ENCODE measurements around the gene TAF10.

Gene TAF10

GRCh38 chr11:6650980-6651379, 39.0 kb upstream of the TAF10 start:
- H3K4me3 ChIP-seq (replicated peaks in 1 of 2; ENCODE audit: low read depth in 2 of 2, low read length in 2 of 2), result no peak overlapping the region
- no peak for TF ChIP-seq CTCF (IDR thresholded peaks at IDR 0.05; ENCODE audit: low read depth, low read length)
- DNase-seq (ENCODE audit: low read depth in 2 of 2), result peak in 1 of 2 donors; percentile 51

GRCh38 chr11:6650104-6650503, 38.1 kb upstream of the TAF10 start:
- DNase-seq (ENCODE audit: low read depth in 2 of 2), result no peak
- no peak for TF ChIP-seq CTCF (IDR thresholded peaks at IDR 0.05; ENCODE audit: low read depth, low read length)
- H3K4me3 ChIP-seq (replicated peaks in 1 of 2; ENCODE audit: low read depth in 2 of 2, low read length in 2 of 2), result no peak overlapping the region

DNA sequence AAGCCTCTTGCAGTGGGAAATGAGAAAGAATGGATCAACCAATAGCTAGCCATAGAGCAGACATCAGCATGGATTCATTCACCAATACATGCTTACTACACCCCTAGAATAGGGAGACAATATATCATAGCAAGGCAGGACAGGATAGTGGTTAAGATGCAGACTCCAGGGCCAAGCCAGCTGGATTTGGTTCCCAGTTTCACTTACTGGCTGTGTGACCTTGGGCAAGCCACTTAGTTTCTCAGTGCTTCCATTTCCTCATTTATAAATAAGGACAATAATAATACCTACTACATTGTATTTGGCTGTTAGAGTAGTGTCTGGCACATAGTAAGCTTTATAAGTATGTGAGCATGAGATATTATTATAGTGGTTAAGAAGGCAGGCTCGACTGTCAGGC, 36.5 kb upstream of the TAF10 start:
- no peak for DNase-seq (ENCODE audit: low read depth in 2 of 2)
- TF ChIP-seq CTCF (IDR thresholded peaks at IDR 0.05; ENCODE audit: low read depth, low read length), result no peak
- no peak overlapping the region for H3K4me3 ChIP-seq (replicated peaks in 1 of 2; ENCODE audit: low read depth in 2 of 2, low read length in 2 of 2)

GRCh38 chr11:6647836-6648235, 35.8 kb upstream of the TAF10 start:
- TF ChIP-seq CTCF (IDR thresholded peaks at IDR 0.05; ENCODE audit: low read depth, low read length), result no peak
- no peak for DNase-seq (ENCODE audit: low read depth in 2 of 2)
- no peak overlapping the region for H3K4me3 ChIP-seq (replicated peaks in 1 of 2; ENCODE audit: low read depth in 2 of 2, low read length in 2 of 2)

DNA sequence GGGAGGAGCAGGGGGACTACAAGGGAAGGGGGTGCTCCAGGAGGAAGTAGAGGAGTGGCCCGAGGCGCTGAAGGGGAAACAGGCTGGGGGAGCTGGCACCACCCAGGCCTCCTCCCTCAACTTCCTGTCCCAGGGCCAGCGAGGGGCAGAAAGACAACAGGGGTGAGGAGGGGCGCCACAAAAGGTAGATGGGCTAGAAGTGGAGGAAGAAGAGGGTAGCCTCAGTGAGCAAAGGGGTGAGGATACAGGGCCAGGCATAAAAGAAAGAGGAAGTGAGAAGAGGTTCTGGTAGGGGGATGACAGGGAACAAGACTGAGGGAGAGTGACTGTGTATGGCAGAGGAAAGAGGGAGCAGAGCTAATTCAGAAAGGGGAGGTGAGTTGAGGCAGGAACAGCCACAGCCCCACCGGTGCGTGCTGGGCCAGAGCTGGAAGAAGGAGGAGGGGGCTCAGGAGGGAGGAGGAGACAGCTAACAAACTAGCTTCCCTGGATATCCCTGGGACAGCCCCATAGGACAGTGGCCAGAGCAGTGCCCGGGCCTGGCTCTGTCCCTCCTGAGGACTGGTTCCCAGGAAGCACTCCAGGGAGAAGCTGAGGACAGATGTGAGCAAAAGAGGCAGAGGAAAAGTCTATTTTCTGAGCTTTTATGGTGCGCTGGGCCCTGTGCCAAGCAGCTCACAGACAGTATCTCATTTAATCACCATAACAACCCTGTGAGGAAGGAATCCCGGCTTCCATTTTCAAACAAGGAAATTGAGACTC, 35.1 kb upstream of the TAF10 start:
- TF ChIP-seq CTCF (IDR thresholded peaks at IDR 0.05; ENCODE audit: low read depth, low read length), result no peak
- no peak overlapping the region for H3K4me3 ChIP-seq (replicated peaks in 1 of 2; ENCODE audit: low read depth in 2 of 2, low read length in 2 of 2)
- peak; percentile 48 to 52 for DNase-seq (ENCODE audit: low read depth in 2 of 2)

- no peak for TF ChIP-seq CTCF (IDR thresholded peaks at IDR 0.05; ENCODE audit: low read depth, low read length)
- DNase-seq (ENCODE audit: low read depth in 2 of 2), result peak; percentile 54
- H3K4me3 ChIP-seq (replicated peaks in 1 of 2; ENCODE audit: low read depth in 2 of 2, low read length in 2 of 2), result no peak overlapping the region
Measured at GRCh38 chr11:6646576-6646917, 34.5 kb upstream of the TAF10 start.

DNA sequence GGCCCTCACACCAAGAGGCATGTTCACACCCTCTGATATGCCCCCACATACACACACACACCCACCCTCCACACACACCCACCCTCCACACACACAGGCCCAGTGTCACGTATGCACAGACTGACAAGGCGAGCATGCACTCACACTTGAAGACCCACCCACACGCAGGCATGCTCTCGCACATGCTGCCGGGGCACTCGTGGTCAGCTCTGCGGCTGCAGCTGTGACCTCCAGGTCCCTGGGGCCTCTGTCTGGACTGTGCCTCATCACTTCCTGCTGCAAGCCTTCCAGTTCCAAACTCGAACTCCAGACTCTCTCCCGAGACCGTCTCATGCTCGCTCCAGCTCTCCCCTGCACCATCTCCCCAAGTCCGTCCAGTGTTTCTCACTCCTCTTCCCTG, 34.1 kb upstream of the TAF10 start:
- no peak for TF ChIP-seq CTCF (IDR thresholded peaks at IDR 0.05; ENCODE audit: low read depth, low read length)
- DNase-seq (ENCODE audit: low read depth in 2 of 2), result peak; percentile 65 to 88
- H3K4me3 ChIP-seq (replicated peaks in 1 of 2; ENCODE audit: low read depth in 2 of 2, low read length in 2 of 2), result no peak overlapping the region

Data from cardiac fibroblast (primary cell).